Measurements from ENCODE around the gene SREBF2. TPM values are rescaled to one million over a fixed set of nuclear protein-coding genes. Genes with fewer than 3 reads are reported as not detected.
"Not testable (repeated sequence)": the region's sequence is repeated elsewhere in the genome, so short reads cannot be mapped to it uniquely, and the experiment has no call there.

Gene SREBF2
- total RNA-seq, 3 donors from 2014 or later: 20.8 to 33.5 (median 32.1) TPM

GRCh38 chr22:41947424-41948080 is 114.6 kb downstream of the SREBF2 start:
- no peak overlapping the region for H3K27ac ChIP-seq
- TF ChIP-seq POLR2A (IDR thresholded peaks at IDR 0.05) (no peak), CTCF (IDR thresholded peaks at IDR 0.05) (no peak), POLR2AphosphoS5 (IDR thresholded peaks at IDR 0.05) (no peak)

GRCh38 chr22:41948142-41948541 is 115.2 kb downstream of the SREBF2 start:
- Histone ChIP-seq H3K4me3 (no peak overlapping the region), H3K36me3 (no peaks in the 10 kb centered on the region), H3K9me3 (no peaks in the 10 kb centered on the region), H3K27me3 (no peaks in the 10 kb centered on the region), H3K4me1 (no peaks in the 10 kb centered on the region), H3K27ac (no peak overlapping the region)
- DNase-seq (ENCODE audit: low spot score in 2 of 2): no peak
- intact Hi-C loops (cut with DNase I; ENCODE audit: low total_unique reads): no loop called here
- TF ChIP-seq CTCF (IDR thresholded peaks at IDR 0.05): no peak
- TF ChIP-seq POLR2AphosphoS5 (IDR thresholded peaks at IDR 0.05): no peak
- no peak for TF ChIP-seq POLR2A (IDR thresholded peaks at IDR 0.05)

More at GRCh38 chr22:41947424-41948080, 114.6 kb downstream of the SREBF2 start:
- Histone ChIP-seq H3K4me1 (no peaks in the 10 kb centered on the region), H3K9me3 (no peaks in the 10 kb centered on the region), H3K4me3 (peak overlapping the region; percentile 69 to 97 (median 76)), H3K27me3 (no peaks in the 10 kb centered on the region), H3K36me3 (no peaks in the 10 kb centered on the region)
- no peak for DNase-seq (ENCODE audit: low spot score in 2 of 2)
- intact Hi-C loops (cut with DNase I; ENCODE audit: low total_unique reads): no loop called here

GRCh38 chr22:41948928-41949296 is 116.0 kb downstream of the SREBF2 start:
- H3K27me3 ChIP-seq; intact Hi-C loops (cut with DNase I; ENCODE audit: low total_unique reads); H3K4me3 ChIP-seq: not testable (repeated sequence)

DNA sequence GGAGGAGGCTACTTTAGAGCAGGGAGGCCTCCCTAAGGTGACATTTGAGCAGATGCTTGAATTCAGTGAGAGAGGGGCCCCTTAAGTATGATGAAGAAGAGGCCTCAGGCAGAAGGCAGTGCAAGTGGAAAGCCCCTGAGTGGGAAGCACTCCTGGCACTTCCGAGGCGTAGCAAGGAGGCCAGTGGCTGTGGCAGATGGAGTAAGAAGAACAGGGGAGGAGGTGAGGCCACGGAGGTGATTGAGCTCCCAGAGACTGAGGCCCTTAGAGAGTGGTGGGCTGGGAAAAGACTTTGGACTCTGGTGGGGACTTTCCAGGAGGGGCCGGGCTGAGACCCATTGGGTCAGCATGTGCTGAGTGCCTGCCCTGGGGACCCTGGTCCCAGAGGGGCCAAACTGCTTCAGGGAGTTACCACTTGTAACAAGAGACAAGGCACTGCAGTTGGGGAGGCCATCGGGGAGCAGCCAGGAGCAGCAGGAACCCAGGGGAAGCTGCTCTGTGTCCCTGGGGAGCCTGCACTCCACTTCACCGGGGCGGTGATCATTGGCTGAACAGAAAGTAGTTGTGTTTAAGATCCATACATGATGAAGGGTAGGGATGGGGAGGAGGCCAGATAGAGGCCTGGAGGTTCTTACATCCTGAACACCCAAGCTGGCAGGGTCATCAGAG is 116.5 kb downstream of the SREBF2 start:
- Histone ChIP-seq H3K4me1 (no peaks in the 10 kb centered on the region), H3K4me3 (no peak overlapping the region), H3K9me3 (no peaks in the 10 kb centered on the region), H3K27ac (no peak overlapping the region), H3K27me3 (no peaks in the 10 kb centered on the region), H3K36me3 (no peaks in the 10 kb centered on the region)
- DNase-seq (ENCODE audit: low spot score in 2 of 2): no peak
- TF ChIP-seq CTCF (IDR thresholded peaks at IDR 0.05) (no peak), POLR2A (IDR thresholded peaks at IDR 0.05) (no peak), POLR2AphosphoS5 (IDR thresholded peaks at IDR 0.05) (no peak)
- intact Hi-C loops (cut with DNase I; ENCODE audit: low total_unique reads): no loop called here

More at GRCh38 chr22:41948928-41949296, 116.0 kb downstream of the SREBF2 start:
- not testable (repeated sequence) for H3K9me3 ChIP-seq; H3K4me1 ChIP-seq; DNase-seq (ENCODE audit: low spot score in 2 of 2); H3K27ac ChIP-seq; H3K36me3 ChIP-seq

DNA sequence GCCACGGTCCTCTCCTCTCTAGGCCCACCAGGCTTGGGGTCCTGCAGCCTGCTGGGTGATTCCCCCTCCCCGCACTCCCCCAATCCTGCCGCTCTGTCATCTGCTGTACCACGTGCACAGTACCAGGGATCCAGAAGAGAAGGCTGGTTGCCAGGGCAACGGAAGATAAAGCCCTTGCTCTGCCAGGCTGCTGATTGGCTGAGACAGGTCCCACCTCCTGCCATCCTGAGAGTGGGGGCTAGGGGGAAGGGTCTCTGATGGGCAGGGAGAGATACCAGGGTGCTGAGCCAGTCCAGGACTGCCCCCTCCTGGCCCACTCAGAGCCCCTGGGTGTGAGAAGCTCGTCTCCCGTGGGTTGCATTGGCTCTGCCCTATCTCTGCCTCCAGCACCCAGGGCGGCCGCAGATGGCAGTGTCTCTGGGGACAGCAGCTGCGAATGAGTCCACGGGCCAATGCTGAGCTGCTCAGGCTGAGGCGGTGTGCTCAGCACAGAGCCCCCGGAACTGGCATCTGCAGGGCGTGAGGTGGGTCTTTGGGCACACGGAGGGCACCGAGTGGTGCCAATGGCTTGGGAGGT is 119.1 kb downstream of the SREBF2 start, which contains the start of gene SMIM45:
Gene SMIM45, plus strand, starts transcription at position 253 of the 577 bp plus-strand sequence.
- H3K27me3 ChIP-seq: no peaks in the 10 kb centered on the region
- intact Hi-C loops (cut with DNase I; ENCODE audit: low total_unique reads): no loop called here
- no peaks in the 10 kb centered on the region for H3K9me3 ChIP-seq
- H3K27ac ChIP-seq: no peak within 1 kb of the TSS
- DNase-seq (ENCODE audit: low spot score in 2 of 2): no peak
- H3K4me3 ChIP-seq: no peak within 1 kb of the TSS
- no peaks in the 10 kb centered on the region for H3K36me3 ChIP-seq
- no peaks in the 10 kb centered on the region for H3K4me1 ChIP-seq
- no peak for TF ChIP-seq POLR2AphosphoS5 (IDR thresholded peaks at IDR 0.05)
- TF ChIP-seq POLR2A (IDR thresholded peaks at IDR 0.05): no peak
- no peak for TF ChIP-seq CTCF (IDR thresholded peaks at IDR 0.05)
